Transverse colon (tissue), 4 donors: ENCODE results near the gene GAMT. TPM values are rescaled to one million over a fixed set of nuclear protein-coding genes. Genes with fewer than 3 reads are reported as not detected.

Source experiments
- DNase-seq: peaks from one replicate; pipeline ENCODE4 v3.0.0-alpha.2; 2019
- H3K27ac ChIP-seq, 4 donors: fragments of 200-600 bp; sonication (generic); 2 replicates each; pipeline ENCODE4 v1.5.1; 2016 to 2018; ENCODE audit warnings: inconsistent platforms in 4 of 4
- H3K27me3 ChIP-seq: fragments of 200-600 bp; sonication (generic); 2 replicates; pipeline ENCODE4 v1.5.1; 2017; ENCODE audit warnings: inconsistent platforms
- H3K36me3 ChIP-seq, 4 donors: fragments of 200-600 bp; sonication (generic); 2 replicates each; pipeline ENCODE4 v1.5.1; 2017 to 2019; ENCODE audit warnings: inconsistent platforms in 4 of 4
- H3K4me1 ChIP-seq, 4 donors: fragments of 200-600 bp; sonication (generic); 2 replicates each; pipeline ENCODE4 v1.5.1; 2017 to 2020; ENCODE audit warnings: inconsistent platforms in 4 of 4
- H3K4me3 ChIP-seq, 4 donors: fragments of 200-600 bp; sonication (generic); 1 replicate in 1 of 4; 2 replicates in 3 of 4; pipeline versions ENCODE4 v1.5.1 to v1.6.1; 2017 to 2019; ENCODE audit warnings: inconsistent platforms in 4 of 4
- H3K9me3 ChIP-seq, 2 donors: fragments of 200-600 bp; sonication (generic); 2 replicates each; pipeline ENCODE4 v1.5.1; 2017 to 2019; ENCODE audit warnings: inconsistent platforms in 2 of 2
- CTCF ChIP-seq, 5 experiments: fragments of 200-600 bp in 3 of 5; fragments of 450-650 bp in 2 of 5; sonication (generic) in 3 of 5; IDR thresholded peaks; 1 replicate in 2 of 5; 2 replicates in 3 of 5; pipeline ENCODE4 v1.5.1; 2016 to 2017; ENCODE audit warnings: antibody characterized with exemption in 5 of 5, inconsistent platforms in 3 of 5, mild to moderate bottlenecking in 2 of 5, moderate library complexity in 1 of 5
- EP300 ChIP-seq: sonication (generic); formaldehyde crosslinking; IDR thresholded peaks from one replicate; pipeline ENCODE4 v1.6.1; 2017; ENCODE audit warnings: antibody characterized with exemption, low read depth
- POLR2A ChIP-seq: fragments of 450-650 bp; IDR thresholded peaks from one replicate; pipeline ENCODE4 v1.6.1; 2016; ENCODE audit warnings: antibody characterized with exemption, mild to moderate bottlenecking, moderate library complexity
- POLR2AphosphoS5 ChIP-seq, 3 donors: sonication (generic); formaldehyde crosslinking; IDR thresholded peaks; one replicate each; pipeline ENCODE4 v1.6.1; 2016; ENCODE audit warnings: antibody characterized with exemption in 3 of 3
- WGBS, 2 donors: methylation state at CpG; one replicate each; pipeline ENCODE4 v1.1.5; 2018; ENCODE audit warnings: low coverage in 1 of 2; 5-methylcytosine and 5-hydroxymethylcytosine counted together
- in situ Hi-C, 4 donors: fragments of 200-750 bp; cut with MboI; loops; one replicate each; pipeline versions ENCODE4 v1.15.0 to v1.15.1; 2017; ENCODE audit warnings: low sequenced_read_pairs in 3 of 4, low pct_ligation_motif_present in 1 of 4, low pct_unique_long_range_greater_than_20kb in 1 of 4
- intact Hi-C: fragments of 100-400 bp; cut with DNase I; formaldehyde crosslinking; loops from one replicate; pipeline ENCODE4 v1.15.1; 2023; ENCODE audit warnings: low total_unique reads
- total RNA-seq, 4 donors: library from RNA; depleted of rRNA; stranded (reverse); fragments of >200 nt; gene quantifications; one replicate each; pipeline ENCODE4 v1.1.0, GENCODE V29; 2016

GAMT gene
- total RNA-seq, 4 donors from 2014 or later, result 1.4 to 4.4 (median 2.9) TPM

- DNase-seq, result no peak
- intact Hi-C loops (no loop called here), in situ Hi-C loops (loop anchor here in 2 of 4 donors (25.0 kb wide), 1 partner anchor 102 kb away; the partner anchor contains the start of genes EFNA2 (in 2 of the 2) and FAM174C (in 2 of the 2))
- no peaks in the 10 kb centered on the region for H3K9me3 ChIP-seq
- no peaks in the 10 kb centered on the region for H3K27me3 ChIP-seq
- WGBS, 2 donors, result 94 to 95% methylated on average over 15 to 39 of the region's 39 CpGs
- no peak for TF ChIP-seq EP300
- no peak overlapping the region for H3K27ac ChIP-seq
- H3K36me3 ChIP-seq, result peaks cover 0 to 42% (median 14%) of the 10 kb centered on the region in 4 donors
- H3K4me1 ChIP-seq, result peaks cover 14 to 22% (median 16%) of the 10 kb centered on the region in 4 donors
- no peak overlapping the region for H3K4me3 ChIP-seq
These were observed 12.1 kb downstream of the GAMT start for GRCh38 chr19:1389033-1389940.

- no peak for DNase-seq
- in situ Hi-C loops, result loop anchor here in 2 of 4 donors (25.0 kb wide), 1 partner anchor 101 kb away; the partner anchor contains the start of genes EFNA2 (in 2 of the 2) and FAM174C (in 2 of the 2)
- H3K27ac ChIP-seq, result no peak overlapping the region
- 97% methylated on average over 14 of the region's 17 CpGs; no CpG with 5 or more reads in 1 of the 2 donors for WGBS, 2 donors
- peaks cover 0 to 39% (median 13%) of the 10 kb centered on the region in 4 donors for H3K36me3 ChIP-seq
- H3K4me1 ChIP-seq, result peaks cover 15 to 24% (median 16%) of the 10 kb centered on the region in 4 donors
- no peaks in the 10 kb centered on the region for H3K9me3 ChIP-seq
- H3K4me3 ChIP-seq, result no peak overlapping the region
- intact Hi-C loops, result no loop called here
- TF ChIP-seq EP300, result no peak
- no peak for TF ChIP-seq CTCF (IDR thresholded peaks at IDR 0.05)
- no peak for TF ChIP-seq POLR2A
- no peak for TF ChIP-seq POLR2AphosphoS5 (IDR thresholded peaks at IDR 0.05)
- no peaks in the 10 kb centered on the region for H3K27me3 ChIP-seq
These were observed 12.7 kb downstream of the GAMT start for GRCh38 chr19:1388637-1389026.

- WGBS, 2 donors, result 90 to 95% methylated on average over 7 to 45 of the region's 45 CpGs
- Histone ChIP-seq H3K27ac (no peak overlapping the region), H3K9me3 (no peaks in the 10 kb centered on the region), H3K4me3 (no peak overlapping the region), H3K36me3 (peaks cover 0 to 32% (median 10%) of the 10 kb centered on the region in 4 donors), H3K27me3 (no peaks in the 10 kb centered on the region), H3K4me1 (peaks cover 15 to 24% (median 16%) of the 10 kb centered on the region in 4 donors)
- DNase-seq, result no peak
- in situ Hi-C loops, result loop anchor here in 2 of 4 donors (25.0 kb wide), 1 partner anchor 101 kb away; the partner anchor contains the start of genes EFNA2 (in 2 of the 2) and FAM174C (in 2 of the 2)
- intact Hi-C loops, result no loop called here
- TF ChIP-seq CTCF (IDR thresholded peaks at IDR 0.05), result no peak
- TF ChIP-seq POLR2AphosphoS5 (IDR thresholded peaks at IDR 0.05), result no peak
These were observed 13.4 kb downstream of the GAMT start for GRCh38 chr19:1387684-1388636.

- DNase-seq, result no peak
- Histone ChIP-seq H3K9me3 (no peaks in the 10 kb centered on the region), H3K4me3 (no peak overlapping the region), H3K36me3 (peaks cover 0 to 24% (median 10%) of the 10 kb centered on the region in 4 donors), H3K27ac (no peak overlapping the region), H3K27me3 (no peaks in the 10 kb centered on the region), H3K4me1 (peaks cover 15 to 24% (median 16%) of the 10 kb centered on the region in 4 donors)
- intact Hi-C loops, result no loop called here
- WGBS, 2 donors, result 60 to 91% methylated on average over 2 to 39 of the region's 39 CpGs
- in situ Hi-C loops, result loop anchor here in 2 of 4 donors (25.0 kb wide), 1 partner anchor 100 kb away; the partner anchor contains the start of genes EFNA2 (in 2 of the 2) and FAM174C (in 2 of the 2)
- TF ChIP-seq POLR2AphosphoS5 (IDR thresholded peaks at IDR 0.05), result no peak
These were observed 14.2 kb downstream of the GAMT start for GRCh38 chr19:1386945-1387683.
